ENCODE results near the gene HMGN2. TPM values are rescaled to one million over a fixed set of nuclear protein-coding genes. Genes with fewer than 3 reads are reported as not detected.

The HMGN2 gene
- total and polyA plus RNA-seq, 2 of the 13 experiments (the other 11 are each of a cell fraction or from before 2014, with no cell fraction given): 63.4 to 343 TPM

GRCh38 chr1:26500488-26501175 lies 28.4 kb downstream of the HMGN2 start (continued):
- TF ChIP-seq RNF219 (CRISPR knock-in tag; IDR thresholded peaks at IDR 0.05): no peak
- TF ChIP-seq THRA (CRISPR knock-in tag; IDR thresholded peaks at IDR 0.05; ENCODE audit: borderline replicate concordance): no peak; the same call in 1 of the 2 replicates
- no peak for TF ChIP-seq ZNF768 (CRISPR knock-in tag; IDR thresholded peaks at IDR 0.05)
- TF ChIP-seq GABPA (IDR thresholded peaks at IDR 0.05; ENCODE audit: low read depth, low read length): peak; percentile 41; the same call in 1 of the 2 replicates
- no peak for TF ChIP-seq GABPA (CRISPR knock-in tag; IDR thresholded peaks at IDR 0.05; ENCODE audit: low read depth)
- 0 out of 2 replicates have a peak, but pooled peaks have one; percentile 2 for TF ChIP-seq RAD21 (CRISPR knock-in tag; IDR thresholded peaks at IDR 0.05)
- TF ChIP-seq ZNF605 (CRISPR knock-in tag; IDR thresholded peaks at IDR 0.05): peak; percentile 19; the same call in 1 of the 2 replicates
- TF ChIP-seq ZBTB7A (CRISPR knock-in tag; IDR thresholded peaks at IDR 0.05): peak; percentile 41; the same call in 1 of the 2 replicates
- 0 out of 2 replicates have a peak, but pooled peaks have one; percentile 23 for TF ChIP-seq KMT2A (CRISPR knock-in tag; IDR thresholded peaks at IDR 0.05)
- TF ChIP-seq RXRA (CRISPR knock-in tag; IDR thresholded peaks at IDR 0.05): peak; percentile 65
- peak; percentile 66 for TF ChIP-seq POLR2G (IDR thresholded peaks at IDR 0.05; ENCODE audit: low read depth, low read length)
- peak; percentile 53; the same call in 1 of the 2 replicates for TF ChIP-seq ZNF281 (CRISPR knock-in tag; IDR thresholded peaks at IDR 0.05; ENCODE audit: borderline replicate concordance)
- TF ChIP-seq ZNF609 (CRISPR knock-in tag; IDR thresholded peaks at IDR 0.05; ENCODE audit: borderline replicate concordance): 0 out of 2 replicates have a peak, but pooled peaks have one; percentile 51
- peak; percentile 69; the same call in 1 of the 2 replicates for TF ChIP-seq BCL3 (CRISPR knock-in tag; IDR thresholded peaks at IDR 0.05)
- TF ChIP-seq ZNF124 (CRISPR knock-in tag; IDR thresholded peaks at IDR 0.05): 0 out of 2 replicates have a peak, but pooled peaks have one; percentile 33
- no peak; the same call in 1 of the 2 replicates for TF ChIP-seq ZSCAN30 (CRISPR knock-in tag; IDR thresholded peaks at IDR 0.05)

All from HepG2 (cell line).